PC-9 (cell line): ENCODE results near the gene LRRC61. TPM values are rescaled to one million over a fixed set of nuclear protein-coding genes. Genes with fewer than 3 reads are reported as not detected.

Experiments used
- BruUV-seq: library from RNA; stranded (reverse); fragments of 400-500 nt; replicated peaks from 2 replicates; lab custom pipeline; 2021; lab: Mats Ljungman, UMichigan
- CTCF ChIA-PET: fragments of 300-600 bp; sonication (Branson Sonifier 250); formaldehyde crosslinking; loops from one replicate; lab custom pipeline; 2022; ENCODE audit warnings: antibody characterized with exemption; lab: Charles Lee
- POLR2A ChIA-PET: fragments of 300-600 bp; sonication (Branson Sonifier 250); formaldehyde crosslinking; loops from one replicate; lab custom pipeline; 2022; ENCODE audit warnings: antibody characterized with exemption; ENCODE audit not compliant: unreplicated experiment; lab: Charles Lee
- DNase-seq, 2 experiments: peaks; one replicate each; pipeline versions ENCODE4 v3.0.0 to v3.0.0-alpha.2; 2015 to 2022; ENCODE audit warnings: mixed read lengths in 1 of 2
- H2AFZ ChIP-seq: fragments of 200-600 bp; sonication (generic); 2 replicates; pipeline ENCODE4 v1.8.1; 2017; ENCODE audit warnings: antibody characterized with exemption
- H3F3A ChIP-seq: fragments of 200-600 bp; sonication (generic); 2 replicates; pipeline ENCODE4 v1.8.1; 2017; ENCODE audit warnings: antibody characterized with exemption, mild to moderate bottlenecking, low read depth; ENCODE audit not compliant: insufficient read depth
- H3K27ac ChIP-seq: fragments of 200-600 bp; sonication (generic); 2 replicates; pipeline ENCODE4 v1.6.1; 2016; ENCODE audit warnings: mixed run types
- H3K27me3 ChIP-seq: fragments of 200-600 bp; sonication (generic); 2 replicates; pipeline ENCODE4 v1.6.1; 2016; ENCODE audit warnings: low read depth, mixed run types; ENCODE audit not compliant: insufficient read depth
- H3K36me3 ChIP-seq: fragments of 200-600 bp; sonication (generic); 2 replicates; pipeline ENCODE4 v1.6.1; 2016; ENCODE audit warnings: low read depth, mixed run types
- H3K4me1 ChIP-seq: fragments of 200-600 bp; sonication (generic); replicated peaks from 2 replicates; pipeline ENCODE4 v1.6.1; 2016; ENCODE audit warnings: mixed run types; ENCODE audit not compliant: insufficient read depth
- H3K4me2 ChIP-seq: fragments of 200-600 bp; sonication (generic); 2 replicates; pipeline ENCODE4 v1.6.1; 2017; ENCODE audit warnings: mixed run types
- H3K4me3 ChIP-seq: fragments of 200-600 bp; sonication (generic); 2 replicates; pipeline ENCODE4 v1.6.1; 2016; ENCODE audit warnings: mixed run types
- H3K79me2 ChIP-seq: fragments of 200-600 bp; sonication (generic); 2 replicates; pipeline ENCODE4 v1.6.1; 2017; ENCODE audit warnings: low read depth, mixed run types
- H3K9me2 ChIP-seq: fragments of 200-600 bp; sonication (generic); 2 replicates; pipeline ENCODE4 v1.8.1; 2017; ENCODE audit warnings: mild to moderate bottlenecking; ENCODE audit not compliant: insufficient read depth
- H3K9me3 ChIP-seq: fragments of 200-600 bp; sonication (generic); 2 replicates; pipeline ENCODE4 v1.8.1; 2016; ENCODE audit warnings: low read depth; ENCODE audit not compliant: insufficient read depth
- H4K20me1 ChIP-seq: fragments of 200-600 bp; sonication (generic); 2 replicates; pipeline ENCODE4 v1.8.1; 2017; ENCODE audit not compliant: insufficient read depth
- CTCF ChIP-seq: fragments of 200-600 bp; sonication (generic); conservative IDR thresholded peaks from 2 replicates; pipeline ENCODE4 v1.6.1; 2017; ENCODE audit warnings: mixed run types, antibody characterized with exemption, mild to moderate bottlenecking, moderate library complexity
- EZH2 ChIP-seq: fragments of 200-600 bp; sonication (generic); IDR thresholded peaks from 2 replicates; pipeline ENCODE4 v1.8.0; 2017; ENCODE audit warnings: antibody characterized with exemption, low read depth
- intact Hi-C: fragments of 100-400 bp; cut with micrococcal nuclease; formaldehyde crosslinking; loops from one replicate; pipeline ENCODE4 v1.10.0; 2022; ENCODE audit not compliant: unreplicated experiment
- total RNA-seq: library from RNA; stranded (reverse); gene quantifications from 2 replicates; pipeline ENCODE4 v1.2.3, GENCODE V29; 2021

LRRC61 gene
- total RNA-seq, 1 experiment from 2014 or later: 34.8 TPM

- POLR2A ChIA-PET: no interaction called here
Measured at GRCh38 chr7:150381785-150382122, 58.6 kb downstream of the LRRC61 start.

GRCh38 chr7:150382123-150382843 lies 59.1 kb downstream of the LRRC61 start:
- intact Hi-C loops: no loop called here
- Histone ChIP-seq H3K4me1 (peaks cover 20% of the 10 kb centered on the region), H3K9me3 (no peaks in the 10 kb centered on the region), H3K36me3 (no peaks in the 10 kb centered on the region), H3K79me2 (no peaks in the 10 kb centered on the region), H3K4me2 (no peak overlapping the region), H3F3A (peaks cover 22% of the 10 kb centered on the region), H3K4me3 (no peak overlapping the region), H4K20me1 (no peaks in the 10 kb centered on the region), H3K9me2 (no peaks in the 10 kb centered on the region), H2AFZ (no peak overlapping the region), H3K27ac (no peak overlapping the region), H3K27me3 (no peaks in the 10 kb centered on the region)
- TF ChIP-seq CTCF: no peak
- TF ChIP-seq EZH2: no peak
- no TSS peak for BruUV-seq
- CTCF ChIA-PET: no interaction called here
- no peak for DNase-seq
- POLR2A ChIA-PET: no interaction called here

More at GRCh38 chr7:150381785-150382122, 58.6 kb downstream of the LRRC61 start:
- no TSS peak for BruUV-seq
- H3K27me3 ChIP-seq: no peaks in the 10 kb centered on the region
- intact Hi-C loops: no loop called here
- no peaks in the 10 kb centered on the region for H3K9me3 ChIP-seq
- H3K9me2 ChIP-seq: no peaks in the 10 kb centered on the region
- peaks cover 27% of the 10 kb centered on the region for H3F3A ChIP-seq
- H3K27ac ChIP-seq: no peak overlapping the region
- no peak for TF ChIP-seq EZH2
- TF ChIP-seq CTCF: no peak
- no peaks in the 10 kb centered on the region for H3K36me3 ChIP-seq
- no peak overlapping the region for H3K4me2 ChIP-seq
- H2AFZ ChIP-seq: no peak overlapping the region
- peaks cover 20% of the 10 kb centered on the region for H3K4me1 ChIP-seq
- no peaks in the 10 kb centered on the region for H3K79me2 ChIP-seq
- H3K4me3 ChIP-seq: no peak overlapping the region
- DNase-seq: no peak
- CTCF ChIA-PET: no interaction called here
- no peaks in the 10 kb centered on the region for H4K20me1 ChIP-seq

- no peaks in the 10 kb centered on the region for H3K79me2 ChIP-seq
- no peaks in the 10 kb centered on the region for H3K27me3 ChIP-seq
- ChIA-PET CTCF (no interaction called here), POLR2A (no interaction called here)
- peaks cover 16% of the 10 kb centered on the region for H3F3A ChIP-seq
- peaks cover 15% of the 10 kb centered on the region for H3K4me1 ChIP-seq
- H3K9me2 ChIP-seq: no peaks in the 10 kb centered on the region
- H3K4me2 ChIP-seq: no peak overlapping the region
- H3K9me3 ChIP-seq: no peaks in the 10 kb centered on the region
- no peaks in the 10 kb centered on the region for H3K36me3 ChIP-seq
- H3K27ac ChIP-seq: no peak overlapping the region
- DNase-seq: no peak
- BruUV-seq: no TSS peak
- H2AFZ ChIP-seq: no peak overlapping the region
- H3K4me3 ChIP-seq: no peak overlapping the region
- H4K20me1 ChIP-seq: no peaks in the 10 kb centered on the region
- no peak for TF ChIP-seq EZH2
- no peak for TF ChIP-seq CTCF
- intact Hi-C loops: no loop called here
Measured at GRCh38 chr7:150382844-150383225, 59.7 kb downstream of the LRRC61 start.
